Measurements from ENCODE around the gene BUB3. TPM values are rescaled to one million over a fixed set of nuclear protein-coding genes. Genes with fewer than 3 reads are reported as not detected.

Gene BUB3
- total RNA-seq, 1 donor from 2014 or later, result 40.0 TPM

DNA sequence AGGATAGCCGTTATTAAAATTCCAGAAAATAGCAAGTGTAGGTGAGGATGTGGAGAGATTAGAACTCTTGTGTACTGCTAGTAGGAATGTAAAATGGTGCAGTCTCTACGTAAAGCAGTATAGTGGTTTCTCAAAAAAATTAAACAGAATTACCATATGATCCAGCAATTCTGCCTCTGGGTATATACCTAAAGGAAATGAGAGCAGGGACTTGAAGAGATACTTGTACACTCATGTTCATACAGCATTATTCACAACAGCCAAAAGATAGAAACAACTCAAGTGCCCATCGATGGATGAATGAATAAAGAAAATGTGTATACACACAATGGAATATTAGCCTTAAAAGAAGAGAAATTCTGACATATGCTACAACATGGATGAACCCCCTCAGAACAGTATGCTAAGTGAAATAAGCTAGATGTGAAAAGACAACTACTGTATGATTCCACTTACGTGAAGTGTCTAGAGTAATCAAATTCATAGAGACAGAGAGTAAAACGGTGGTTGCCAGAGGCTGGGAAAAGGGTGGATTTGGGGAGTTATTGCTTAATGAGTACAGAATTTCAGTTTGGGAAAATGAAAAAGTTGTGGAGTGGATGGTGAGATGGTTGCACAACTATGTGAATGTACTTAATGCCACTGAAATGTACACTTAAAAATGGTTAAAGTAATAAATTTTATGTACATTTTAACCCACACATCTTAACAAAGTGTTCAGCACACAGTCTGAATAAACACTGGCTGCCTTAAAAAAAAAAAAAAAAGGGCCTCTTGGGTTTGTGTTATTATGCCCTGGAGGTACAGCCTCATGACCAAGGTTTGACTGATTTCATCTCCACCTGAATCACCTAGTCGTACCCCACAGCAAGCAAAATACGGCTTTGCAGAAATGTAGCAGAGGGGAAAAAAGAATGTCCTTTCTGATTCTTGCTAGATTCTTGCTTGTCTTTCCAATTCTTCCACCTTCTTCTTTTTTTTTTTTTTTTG, 26.2 kb downstream of the BUB3 start:
- intact Hi-C loops (cut with micrococcal nuclease), result no loop called here
- DNase-seq (no peak), ATAC-seq (no peak)

- intact Hi-C loops (cut with micrococcal nuclease), result no loop called here
- DNase-seq, result no peak
- no peak for ATAC-seq
Measured at GRCh38 chr10:123183724-123184123, 29.5 kb downstream of the BUB3 start.

GRCh38 chr10:123187781-123188180, 33.6 kb downstream of the BUB3 start:
- ATAC-seq (no peak), DNase-seq (no peak)
- intact Hi-C loops (cut with micrococcal nuclease), result no loop called here

DNA sequence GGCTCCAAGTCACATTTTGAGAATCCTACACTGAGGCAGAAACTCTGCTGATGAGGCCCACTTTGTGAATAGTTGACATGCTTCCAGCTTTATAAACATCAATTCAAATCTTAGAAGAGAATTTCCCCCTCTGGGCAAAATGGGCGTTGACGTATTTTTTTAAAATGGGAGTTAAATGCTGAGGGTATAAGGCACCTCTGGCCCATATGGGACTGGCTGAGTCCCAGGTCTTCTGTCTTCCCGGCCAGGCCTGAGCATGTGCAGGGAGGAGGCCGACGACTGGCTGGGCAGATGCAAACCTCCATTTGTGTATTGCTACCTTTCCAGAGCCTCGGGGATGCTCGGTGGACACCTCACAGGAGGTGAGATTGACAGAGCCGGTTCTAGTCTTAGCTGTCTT, 37.7 kb downstream of the BUB3 start:
- ATAC-seq (no peak), DNase-seq (no peak)
- intact Hi-C loops (cut with micrococcal nuclease), result no loop called here

GRCh38 chr10:123194056-123194455, 39.9 kb downstream of the BUB3 start:
- intact Hi-C loops (cut with micrococcal nuclease), result no loop called here
- no peak for ATAC-seq
- no peak for DNase-seq

DNA sequence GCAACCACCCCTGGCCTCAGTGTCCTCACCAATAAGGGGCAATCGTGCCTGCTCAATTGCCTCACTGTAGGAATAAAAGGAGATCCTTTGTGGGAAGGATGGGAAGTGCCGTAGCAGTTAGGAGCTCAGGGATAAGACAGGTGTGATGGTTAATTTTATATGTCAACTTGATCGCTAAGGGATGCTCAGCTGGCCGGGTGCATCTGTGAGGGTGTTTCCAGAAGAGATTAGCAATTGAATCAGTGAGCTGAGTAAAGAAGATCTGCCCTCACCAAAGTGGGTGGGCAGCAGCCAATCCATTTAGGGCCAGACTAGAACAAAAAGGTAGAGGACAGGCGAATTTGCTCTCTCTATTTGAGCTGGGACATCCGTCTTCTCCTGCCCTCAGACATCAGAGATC, 46.3 kb downstream of the BUB3 start:
- intact Hi-C loops (cut with micrococcal nuclease), result no loop called here
- DNase-seq (no peak), ATAC-seq (no peak)

GRCh38 chr10:123202506-123202905, 48.3 kb downstream of the BUB3 start:
- ATAC-seq, result no peak
- DNase-seq, result no peak
- intact Hi-C loops (cut with micrococcal nuclease), result no loop called here

DNA sequence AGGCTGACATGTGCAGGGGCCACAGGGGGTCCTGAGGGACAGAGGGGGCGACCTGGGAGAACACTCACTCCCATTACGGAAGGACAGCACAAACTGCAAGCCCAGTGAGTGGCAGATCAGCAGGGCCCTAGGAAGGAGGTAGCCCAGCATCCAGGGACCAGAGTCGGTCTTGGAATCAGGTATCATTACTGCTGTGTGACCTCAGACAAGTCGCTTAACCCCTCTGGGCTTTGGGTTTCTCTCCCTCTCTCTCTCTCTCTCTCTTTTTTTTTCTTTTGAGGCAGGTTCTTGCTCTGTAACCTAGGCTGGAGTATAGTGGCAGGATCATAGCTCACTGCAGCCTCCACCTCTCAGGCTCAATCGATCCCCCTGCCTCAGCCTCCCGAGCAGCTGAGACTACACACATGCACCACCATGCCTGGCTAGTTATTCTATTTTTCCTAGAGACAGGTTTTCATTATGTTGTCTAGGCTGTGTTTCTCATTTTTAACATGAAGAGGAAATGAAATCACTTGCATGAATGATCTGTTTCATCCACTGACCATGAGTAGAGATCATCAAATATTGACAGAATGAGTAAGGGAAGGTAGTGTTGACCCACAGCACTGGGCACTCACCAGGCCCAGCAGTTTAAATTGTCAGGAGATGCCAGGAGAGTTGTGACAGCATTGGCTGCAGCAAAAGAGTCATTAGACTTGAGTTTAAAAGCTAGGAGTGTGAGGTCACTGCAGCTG, 49.4 kb downstream of the BUB3 start:
- DNase-seq (no peak), ATAC-seq (no peak)
- intact Hi-C loops (cut with micrococcal nuclease), result no loop called here

DNA sequence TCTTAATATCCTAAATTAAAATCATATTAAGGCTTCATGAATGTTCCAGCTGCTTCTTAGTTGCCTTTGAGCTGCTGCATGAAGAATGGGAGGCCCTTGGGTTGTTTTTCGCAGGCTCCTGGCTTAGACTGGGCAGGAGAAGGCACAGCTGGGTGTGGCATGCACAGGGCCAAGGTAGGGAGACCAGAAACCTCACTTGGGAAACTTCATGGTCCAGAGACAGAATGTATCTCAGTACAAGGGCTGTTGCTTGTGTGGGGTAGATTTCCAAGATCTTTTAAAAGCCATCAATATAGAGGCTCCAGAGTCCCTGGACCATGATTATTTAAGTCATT, 49.9 kb downstream of the BUB3 start:
- DNase-seq (no peak), ATAC-seq (no peak)
- intact Hi-C loops (cut with micrococcal nuclease), result no loop called here

DNA sequence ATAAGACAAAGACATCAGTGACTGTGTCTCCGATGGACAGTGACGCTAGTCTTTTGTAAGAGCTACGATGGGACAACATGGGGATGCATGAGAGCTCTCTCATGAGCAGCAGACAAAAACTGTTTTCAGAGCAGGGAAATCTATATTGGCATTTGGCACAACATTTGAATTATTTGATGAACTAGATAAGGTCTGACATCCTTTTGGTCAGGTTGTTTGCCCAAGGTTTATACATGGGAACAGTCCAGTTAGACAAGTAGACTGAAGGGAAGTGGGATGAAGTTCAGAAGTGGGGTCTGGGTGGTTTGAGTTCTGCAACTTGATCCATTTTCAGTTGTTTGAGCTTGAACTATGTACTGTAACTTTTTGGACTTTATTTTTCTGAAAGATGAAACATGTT, 50.8 kb downstream of the BUB3 start:
- intact Hi-C loops (cut with micrococcal nuclease), result no loop called here
- ATAC-seq (no peak), DNase-seq (no peak)

DNA sequence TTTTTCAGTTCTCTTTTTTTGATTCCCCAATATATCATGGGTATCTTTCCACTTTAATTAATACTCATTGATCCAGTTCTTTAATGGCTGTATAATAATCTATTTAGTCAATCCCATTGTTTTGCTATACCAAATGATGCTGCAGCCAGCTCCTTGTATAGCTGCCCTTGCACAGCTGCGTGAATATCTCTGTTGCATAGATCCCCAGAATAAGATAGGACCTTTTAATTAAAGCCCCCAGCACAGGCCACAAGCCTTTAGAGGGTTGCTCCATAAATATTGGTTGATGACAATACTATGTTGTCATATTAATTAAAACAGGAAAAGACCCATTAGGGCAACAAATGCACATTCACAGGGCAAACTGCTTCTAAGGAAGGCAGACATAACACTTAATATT, 57.9 kb downstream of the BUB3 start:
- intact Hi-C loops (cut with micrococcal nuclease), result no loop called here
- ATAC-seq (no peak), DNase-seq (no peak)

DNA sequence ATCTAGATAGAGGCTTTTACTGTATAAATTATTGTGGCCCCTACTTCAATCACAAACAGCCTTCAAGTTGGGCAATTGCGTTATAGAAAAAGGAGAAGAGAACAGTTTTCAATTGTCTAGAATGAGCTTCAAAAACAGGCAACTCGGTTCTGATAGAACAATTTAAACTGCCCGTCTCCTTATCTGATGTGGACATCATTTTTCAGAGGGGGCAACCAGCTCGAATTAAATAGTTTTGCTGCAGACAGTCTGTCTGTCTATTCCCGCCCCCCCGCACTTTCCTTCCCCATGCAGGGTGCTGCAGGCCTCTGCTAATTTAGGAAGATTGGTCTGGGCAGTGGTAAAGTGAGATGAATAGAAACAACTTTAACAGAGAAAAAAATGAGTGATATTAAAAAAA, 58.4 kb downstream of the BUB3 start:
- ATAC-seq (no peak), DNase-seq (no peak)
- intact Hi-C loops (cut with micrococcal nuclease), result no loop called here

DNA sequence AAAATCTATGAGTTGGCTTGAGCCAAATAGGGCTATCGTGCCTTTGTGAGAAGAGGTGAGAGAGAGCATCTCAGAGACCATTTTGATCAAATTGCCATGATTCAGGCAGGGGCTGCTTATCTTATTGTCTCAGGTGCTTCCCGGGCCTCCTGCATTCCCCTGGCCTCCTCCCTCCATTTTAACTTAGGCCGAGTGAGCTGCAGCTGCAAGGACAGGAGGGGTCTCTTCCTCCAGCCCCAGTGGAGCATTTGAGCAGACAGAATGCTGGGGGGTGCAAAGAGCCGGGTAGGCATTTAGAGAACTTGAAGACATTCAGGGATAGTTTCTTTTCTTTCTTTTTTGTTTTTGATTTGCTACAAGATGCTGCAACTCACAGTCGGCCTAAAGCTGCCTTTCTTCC, 59.0 kb downstream of the BUB3 start:
- DNase-seq (no peak), ATAC-seq (no peak)
- intact Hi-C loops (cut with micrococcal nuclease), result no loop called here

Other genes with a start within 250 kb of the BUB3 start
- not detected for gene FAM24A, start 243.8 kb upstream of the BUB3 start, total RNA-seq
- 5.0 TPM for gene C10orf88, start 200.2 kb upstream of the BUB3 start, total RNA-seq
- 2.3 TPM for gene PSTK, start 174.0 kb upstream of the BUB3 start, total RNA-seq
- gene IKZF5, start 145.6 kb upstream of the BUB3 start, total RNA-seq, result 10.8 TPM
- gene ACADSB, start 145.4 kb upstream of the BUB3 start, total RNA-seq, result 99.5 TPM
- gene HMX3, start 18.4 kb upstream of the BUB3 start, total RNA-seq, result not detected
- gene HMX2, start 6.3 kb upstream of the BUB3 start, total RNA-seq, result not detected